K562 (cell line): ENCODE data around the gene NTS.

Source experiments
- BRF2 ChIP-seq: IDR thresholded peaks from 3 replicates; pipeline ENCODE4 v1.6.1; 2011; ENCODE audit warnings: borderline replicate concordance, mild to moderate bottlenecking; ENCODE audit not compliant: insufficient read length, insufficient read depth
- CTCF ChIP-seq, 3 experiments: IDR thresholded peaks in 2 of 3; conservative IDR thresholded peaks in 1 of 3; 2 replicates each; pipeline ENCODE4 v1.5.1; 2011 to 2012; ENCODE audit warnings: low read length in 3 of 3, mild to moderate bottlenecking in 3 of 3, control low read depth in 2 of 3, improper control_type of control experiment in 1 of 3, inconsistent platforms in 1 of 3, low read depth in 1 of 3, mixed read lengths in 1 of 3, moderate library complexity in 1 of 3; ENCODE audit not compliant: insufficient read depth in 2 of 3
- GABPA ChIP-seq: fragments of 200-800 bp; sonication (Bioruptor generic); conservative IDR thresholded peaks from 2 replicates; pipeline ENCODE4 v1.6.1; 2016; ENCODE audit warnings: low read depth, missing genetic modification characterization, missing compliant biosample characterization
- MIER1 ChIP-seq: fragments of 450-650 bp; IDR thresholded peaks from 2 replicates; pipeline ENCODE4 v1.6.1; 2016; ENCODE audit warnings: antibody characterized with exemption, mild to moderate bottlenecking, low read depth
- POLR2A ChIP-seq: fragments of 450-650 bp; conservative IDR thresholded peaks from 2 replicates; pipeline ENCODE4 v1.6.1; 2016
- ZNF146 ChIP-seq: IDR thresholded peaks from one replicate; pipeline ENCODE4 v1.6.1; 2018; ENCODE audit warnings: missing compliant biosample characterization; ENCODE audit not compliant: unreplicated experiment
- ZNF212 ChIP-seq: fragments of 450-650 bp; formaldehyde crosslinking; IDR thresholded peaks from 2 replicates; pipeline ENCODE4 v1.4.0; 2020; ENCODE audit warnings: mild to moderate bottlenecking

GRCh38 chr12:85865890-85866289 is 8.2 kb upstream of the NTS start:
- TF ChIP-seq ZNF146 (CRISPR knock-in tag) (no peak), CTCF (IDR thresholded peaks at IDR 0.05 in 2 of 3, conservative IDR thresholded peaks at IDR 0.05 in 1 of 3; ENCODE audit: insufficient read depth in 2 of 3, low read depth in 1 of 3, low read length in 3 of 3) (no peak), GABPA (tag) (no peak), MIER1 (no peak), BRF2 (no peak), ZNF212 (CRISPR knock-in tag) (no peak), POLR2A (no peak)
